Stimulated activated naive CD4-positive, alpha-beta T cell (primary cell): ENCODE results near the gene PTK7.
"Not testable (repeated sequence)": the region's sequence is repeated elsewhere in the genome, so short reads cannot be mapped to it uniquely, and the experiment has no call there.

Experiments
- DNase-seq, 6 experiments: peaks; one replicate each; lab custom pipeline; 2025; lab: John Stamatoyannopoulos, UW

Gene PTK7

GRCh38 chr6:43054206-43054943 is 21.7 kb upstream of the PTK7 start:
- no peak for DNase-seq

- DNase-seq = no peak
Measured at GRCh38 chr6:43055966-43056365, 20.1 kb upstream of the PTK7 start.

DNA sequence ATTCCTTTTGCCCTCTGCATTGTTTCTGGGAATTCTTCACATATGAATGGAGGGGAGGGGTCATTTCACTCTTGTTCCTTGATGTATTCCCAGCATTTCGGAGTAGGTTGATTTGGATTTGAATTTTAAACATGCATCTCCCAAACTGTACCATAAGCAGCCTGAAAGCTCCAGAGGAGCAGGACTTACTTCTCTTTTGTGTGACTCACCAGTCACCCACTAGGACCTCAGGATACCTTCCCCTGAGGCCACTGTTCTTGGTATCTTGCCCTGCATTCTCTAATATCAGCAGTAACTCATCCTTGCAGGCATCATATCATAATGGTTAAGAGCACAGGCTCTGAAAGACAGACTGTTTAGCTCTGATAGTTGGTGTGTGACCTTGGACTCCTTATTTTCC is 17.6 kb upstream of the PTK7 start:
- no peak for DNase-seq

DNA sequence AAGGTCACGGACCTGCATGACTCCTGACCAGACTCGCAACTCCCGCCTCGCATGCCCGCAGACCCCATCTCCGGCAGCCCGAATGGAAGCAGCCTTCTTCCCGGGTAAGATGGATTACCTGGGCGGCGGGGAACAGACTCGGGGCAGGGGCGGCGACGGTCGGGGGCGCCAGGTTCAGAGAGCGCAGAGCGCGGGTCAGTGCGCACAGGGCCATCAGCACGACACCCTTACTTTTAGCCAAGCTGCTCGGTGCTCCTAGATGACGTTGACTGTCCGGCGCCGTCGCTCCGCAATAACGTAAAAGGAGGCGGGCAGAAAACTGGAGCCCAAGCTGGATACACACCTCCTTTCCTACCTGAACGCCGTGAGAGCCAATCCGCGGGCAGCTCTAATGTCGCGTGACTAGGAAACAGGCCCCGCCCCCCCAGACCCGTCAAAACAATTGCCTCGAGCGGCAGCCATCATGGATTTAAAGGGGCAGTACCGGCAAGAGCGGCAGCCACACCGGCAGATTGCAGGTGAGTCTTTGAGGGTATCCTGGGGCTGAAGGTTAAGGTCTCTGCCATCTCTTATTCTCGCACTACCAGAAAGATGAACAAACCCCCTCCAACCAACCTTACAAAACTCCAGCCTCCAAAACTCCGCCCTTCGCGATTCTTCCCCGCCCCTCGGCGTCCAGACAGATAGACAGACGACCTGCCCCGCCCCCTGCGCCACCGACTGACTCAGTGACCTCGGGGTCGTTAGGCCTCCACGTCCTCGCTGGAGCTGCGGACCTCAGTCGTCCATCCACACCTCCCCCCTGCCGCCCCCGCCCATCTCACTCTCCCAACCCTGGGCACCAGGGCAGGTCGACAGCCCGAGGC is 16.7 kb upstream of the PTK7 start, which contains the start of the genes KLC4 and MRPL2:
Gene KLC4 (plus strand): TSS at position 464 of the 866 bp plus-strand sequence. CDS start 1,705 bp downstream, outside the sequence.
Gene MRPL2 (minus strand): TSS at position 267 of the 866 bp plus-strand sequence. CDS start 53 bp downstream, at position 214.
- DNase-seq = peak; percentile 96 to 99 (median 96)

DNA sequence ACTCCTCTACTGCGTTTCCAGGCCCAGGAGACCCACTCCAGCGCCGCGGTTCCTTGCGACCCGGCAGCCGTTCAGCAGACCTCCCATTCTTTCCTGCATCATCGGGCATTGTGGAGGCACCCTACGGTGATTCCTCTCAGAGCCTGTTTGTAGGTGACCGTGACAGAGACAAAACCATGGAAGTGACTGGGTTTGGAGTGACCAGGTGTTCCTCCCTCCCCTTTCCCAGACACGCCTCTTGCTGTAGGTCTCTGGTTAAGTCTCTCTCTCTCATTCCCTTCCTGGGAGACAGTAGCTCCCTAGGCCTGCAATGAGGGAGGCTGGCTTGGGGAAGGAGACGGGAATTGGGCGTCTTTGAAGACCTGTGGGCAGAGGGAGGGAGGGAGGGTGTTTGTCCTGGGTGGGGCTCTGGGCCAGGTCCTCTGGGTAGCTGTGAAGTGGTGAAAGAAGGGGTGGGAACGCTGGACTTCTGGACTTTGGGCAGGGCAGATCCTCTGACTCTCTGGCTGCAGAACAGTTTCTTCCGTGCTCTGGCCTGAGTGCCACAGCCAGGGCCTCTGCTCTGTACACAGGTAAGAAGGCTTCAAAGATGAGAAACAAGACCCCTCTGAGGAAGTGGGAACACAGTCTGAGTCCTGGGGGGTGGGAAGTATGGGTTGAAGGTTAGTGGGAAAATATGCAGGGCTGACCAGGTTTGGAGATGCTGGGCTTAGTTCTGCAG is 15.9 kb upstream of the PTK7 start:
- no peak for DNase-seq

DNA sequence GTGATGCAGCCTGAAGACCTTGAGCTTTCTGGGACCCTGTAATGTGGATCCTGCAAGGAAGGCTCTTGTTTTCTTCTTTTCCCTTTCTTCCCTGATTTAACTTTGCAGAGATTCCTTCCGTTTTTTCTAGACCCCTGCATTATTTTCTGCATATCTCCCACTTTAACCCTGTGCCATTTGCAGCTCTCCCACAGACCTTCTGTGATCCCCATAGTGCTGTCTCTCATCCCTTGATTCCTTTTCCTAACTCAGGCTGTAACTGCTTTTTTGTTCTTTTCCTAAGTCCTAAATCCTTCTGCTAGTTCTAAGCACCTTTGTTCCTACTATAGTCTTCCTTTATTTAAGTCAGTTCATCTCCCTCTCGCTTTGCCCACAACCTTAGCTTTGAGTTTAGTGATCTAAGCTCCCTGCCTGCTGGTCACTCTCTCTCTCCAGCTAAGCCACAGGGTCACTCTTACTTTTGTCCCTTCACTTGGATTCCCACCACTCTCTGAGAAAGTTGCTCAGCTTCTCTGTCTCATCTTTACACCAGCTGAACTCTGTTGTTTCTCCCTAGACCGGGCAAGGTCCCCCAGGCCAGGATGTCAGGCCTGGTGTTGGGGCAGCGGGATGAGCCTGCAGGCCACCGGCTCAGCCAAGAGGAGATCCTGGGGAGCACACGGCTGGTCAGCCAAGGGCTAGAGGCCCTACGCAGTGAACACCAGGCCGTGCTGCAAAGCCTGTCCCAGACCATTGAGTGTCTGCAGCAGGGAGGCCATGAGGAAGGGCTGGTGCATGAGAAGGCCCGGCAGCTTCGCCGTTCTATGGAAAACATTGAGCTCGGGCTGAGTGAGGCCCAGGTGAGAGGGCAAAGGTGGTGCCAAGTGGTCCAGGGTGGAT is 15.1 kb upstream of the PTK7 start:
- no peak for DNase-seq

DNA sequence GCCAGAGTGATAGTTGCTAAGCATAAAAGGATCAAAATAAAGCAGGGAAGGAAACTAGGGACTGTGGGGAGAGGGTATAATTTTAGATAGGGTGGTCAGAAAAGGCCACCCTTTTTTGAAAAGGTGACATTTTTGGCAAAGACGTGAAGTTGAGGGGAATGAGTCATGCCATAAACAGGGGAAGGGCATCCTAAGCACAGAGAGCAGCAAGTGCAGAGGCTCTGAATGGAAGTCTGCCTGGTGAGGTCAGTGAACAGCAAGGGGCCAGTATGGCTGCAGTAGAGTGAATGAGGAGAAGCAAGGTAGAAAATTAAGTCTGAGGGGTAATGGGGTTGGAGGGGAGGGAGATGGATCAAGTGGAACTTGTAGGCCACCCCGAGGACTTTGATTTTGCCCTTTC is 14.3 kb upstream of the PTK7 start:
- DNase-seq = no peak

- no peak for DNase-seq
Measured at GRCh38 chr6:43062818-43063217, 13.3 kb upstream of the PTK7 start.

DNA sequence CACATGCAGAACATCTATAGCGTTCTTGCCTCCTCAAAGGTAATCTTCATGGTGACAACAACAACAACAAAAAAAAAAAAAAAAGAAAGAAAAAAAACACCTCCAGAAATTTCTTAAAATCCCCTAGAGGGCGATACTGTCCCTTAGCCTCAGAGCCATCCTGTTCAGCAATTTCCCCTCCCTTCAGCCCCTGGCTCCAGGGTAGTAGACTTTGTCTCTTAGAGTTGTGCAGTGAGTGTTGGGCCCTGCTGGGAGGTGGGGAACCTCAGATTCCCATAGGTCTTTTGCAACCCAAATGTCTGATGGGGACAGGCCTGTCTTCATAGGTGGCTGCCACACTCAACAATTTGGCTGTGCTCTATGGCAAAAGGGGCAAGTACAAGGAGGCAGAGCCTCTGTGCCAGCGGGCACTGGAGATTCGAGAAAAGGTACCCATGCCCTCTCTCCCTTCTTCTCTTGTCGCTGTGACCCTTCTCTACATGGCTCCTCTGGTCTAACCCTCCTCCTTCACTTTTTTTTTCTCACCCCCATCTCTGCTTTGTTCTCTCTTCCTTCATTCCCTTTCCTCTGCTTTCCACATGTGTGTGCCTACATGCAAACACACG is 6.0 kb upstream of the PTK7 start:
- peak in 3 of 6 experiments; percentile 11 to 42 (median 27) for DNase-seq

- no peak for DNase-seq
Measured at GRCh38 chr6:43074847-43075669, 1.1 kb upstream of the PTK7 start.

- peak in 1 of 6 experiments; percentile 25 for DNase-seq
Measured at GRCh38 chr6:43076464-43077332, 584 bp downstream of the PTK7 start.

GRCh38 chr6:43077333-43077809 is 1.3 kb downstream of the PTK7 start:
- no peak for DNase-seq

- DNase-seq = no peak
Measured at GRCh38 chr6:43077981-43078511, 1.9 kb downstream of the PTK7 start.

DNA sequence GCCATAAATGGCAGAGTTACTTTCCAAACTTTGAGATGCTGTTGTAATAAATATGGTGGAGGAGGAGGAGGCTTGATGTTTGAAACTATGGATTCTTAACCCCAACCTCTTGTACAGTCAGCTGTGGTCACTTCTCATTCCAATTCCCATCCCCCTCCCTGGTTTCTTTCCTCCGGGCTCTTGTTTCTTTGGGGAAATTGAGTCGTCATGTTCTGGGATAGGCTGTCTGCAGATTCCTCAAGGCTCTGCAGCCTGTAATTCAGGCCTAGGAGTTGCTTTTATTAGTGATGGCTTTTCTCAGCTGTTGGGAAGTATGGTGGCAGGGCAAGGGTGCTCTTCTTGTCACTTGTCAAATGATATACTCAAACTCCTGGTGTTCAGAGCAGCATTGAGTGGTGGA is 2.6 kb downstream of the PTK7 start:
- no peak for DNase-seq

- DNase-seq = no peak
Measured at GRCh38 chr6:43081043-43081442, 4.9 kb downstream of the PTK7 start.

GRCh38 chr6:43081922-43082321 is 5.8 kb downstream of the PTK7 start:
- DNase-seq = not testable (repeated sequence)

- no peak for DNase-seq
Measured at GRCh38 chr6:43082806-43083655, 6.9 kb downstream of the PTK7 start.
